Stimulated activated naive B cell treated with anti-CD40 and anti-IgM and Interleukin-4, amounts not matched to agents 10 μg/mL and 1 μg/mL and 100 μg/mL, for 72 hours (primary cell): ENCODE data around the gene CDH13.

Experiments used
- ATAC-seq, 2 donors: fragments of 150-1000 bp; cut with Tn5 transposase; replicated peaks; 2 replicates each; pipeline ENCODE4 v1.10.0; 2021; ENCODE audit warnings: moderate library complexity in 1 of 2
- DNase-seq: peaks from one replicate; pipeline ENCODE4 v3.0.0; 2021
- H3K27ac Mint-ChIP-seq: one replicate; pipeline ENCODE4 v1.8.0; 2022; ENCODE audit warnings: mild to moderate bottlenecking, mixed read lengths
- H3K27me3 Mint-ChIP-seq, 2 donors: one replicate each; pipeline ENCODE4 v1.8.0; 2022; ENCODE audit warnings: mixed read lengths in 2 of 2
- H3K36me3 Mint-ChIP-seq, 2 donors: one replicate each; pipeline ENCODE4 v1.8.0; 2022; ENCODE audit warnings: mixed read lengths in 2 of 2, mild to moderate bottlenecking in 1 of 2
- H3K4me1 Mint-ChIP-seq, 2 donors: one replicate each; pipeline ENCODE4 v1.8.0; 2022; ENCODE audit warnings: mixed read lengths in 2 of 2, mild to moderate bottlenecking in 1 of 2
- H3K4me3 Mint-ChIP-seq, 2 donors: one replicate each; pipeline ENCODE4 v1.8.0; 2022; ENCODE audit warnings: mild to moderate bottlenecking in 2 of 2, mixed read lengths in 2 of 2, moderate library complexity in 1 of 2
- H3K9me3 Mint-ChIP-seq, 2 donors: one replicate each; pipeline ENCODE4 v1.8.0; 2022; ENCODE audit warnings: mixed read lengths in 2 of 2, mild to moderate bottlenecking in 1 of 2

Gene CDH13

DNA sequence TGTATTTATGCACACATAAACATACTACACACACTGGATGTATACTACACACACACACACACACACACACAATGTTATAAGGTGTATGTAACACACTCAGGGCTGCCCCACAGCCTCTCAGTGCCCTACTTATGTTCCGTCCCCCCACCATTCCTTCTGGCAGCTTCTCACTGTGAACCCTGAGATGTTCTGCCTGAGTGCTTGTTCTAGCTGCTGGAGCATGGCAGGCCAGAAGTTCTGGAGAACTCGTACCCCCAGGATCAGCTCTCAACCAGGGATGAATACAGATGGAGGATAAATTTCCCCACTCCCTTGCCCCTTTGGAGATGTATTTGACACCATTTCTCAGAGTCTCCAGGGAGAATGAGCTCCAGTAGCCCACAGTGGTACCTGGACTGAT, 76.4 kb downstream of the CDH13 start:
- Mint-ChIP-seq H3K27me3 (peaks cover 15 to 22% of the 10 kb centered on the region in 2 donors), H3K4me3 (no peak overlapping the region), H3K9me3 (no peaks in the 10 kb centered on the region), H3K4me1 (peaks cover 0 to 2% of the 10 kb centered on the region in 2 donors), H3K36me3 (no peaks in the 10 kb centered on the region), H3K27ac (no peak overlapping the region)
- ATAC-seq (no peak), DNase-seq (no peak)

DNA sequence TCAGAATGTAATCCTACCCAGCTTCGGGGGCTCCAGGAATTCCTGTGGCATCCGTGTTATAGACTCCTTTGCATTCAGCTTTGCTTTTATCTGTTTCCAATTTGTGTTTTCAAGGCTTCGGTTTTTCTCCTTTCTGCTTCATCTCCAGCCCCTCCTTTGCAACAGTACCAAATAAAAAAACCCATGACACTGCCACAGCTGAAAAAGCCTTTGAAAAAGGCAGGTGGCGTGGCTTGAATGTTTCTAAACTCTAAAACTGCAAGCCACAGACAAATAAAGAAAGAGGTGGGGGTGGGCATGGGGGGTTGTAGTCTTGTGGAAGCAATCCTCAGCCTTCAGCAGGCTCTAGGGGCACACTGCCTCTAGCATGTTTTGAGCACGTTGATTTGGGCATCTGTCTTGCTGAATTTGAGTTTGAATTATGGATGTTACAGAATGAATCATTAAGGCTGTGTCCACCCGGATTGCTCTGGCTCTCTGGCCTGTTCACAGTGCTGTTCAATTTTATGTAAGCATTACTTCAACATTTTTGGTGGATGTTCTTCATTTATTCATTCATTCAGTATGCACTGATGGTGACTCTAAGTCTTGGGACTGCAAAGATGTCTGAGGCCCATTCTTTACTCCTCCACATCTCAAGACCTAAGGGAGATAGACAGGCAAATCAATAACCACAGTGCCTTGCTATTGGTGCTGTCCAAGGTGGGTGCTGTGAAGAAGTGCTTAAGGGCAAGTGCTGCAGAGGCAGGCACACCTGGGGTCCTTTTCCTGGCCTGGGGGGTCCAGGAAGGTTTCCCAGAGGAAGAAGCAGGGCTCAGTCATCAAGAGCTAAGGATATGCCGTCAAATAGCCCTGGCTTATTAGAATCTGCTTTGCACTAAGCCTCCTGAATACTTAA, 77.4 kb downstream of the CDH13 start:
- H3K27me3 Mint-ChIP-seq: peaks cover 12 to 22% of the 10 kb centered on the region in 2 donors
- H3K9me3 Mint-ChIP-seq: no peaks in the 10 kb centered on the region
- H3K36me3 Mint-ChIP-seq: no peaks in the 10 kb centered on the region
- H3K4me3 Mint-ChIP-seq: no peak overlapping the region
- peaks cover 0 to 2% of the 10 kb centered on the region in 2 donors for H3K4me1 Mint-ChIP-seq
- no peak overlapping the region for H3K27ac Mint-ChIP-seq
- DNase-seq (no peak), ATAC-seq (no peak)

DNA sequence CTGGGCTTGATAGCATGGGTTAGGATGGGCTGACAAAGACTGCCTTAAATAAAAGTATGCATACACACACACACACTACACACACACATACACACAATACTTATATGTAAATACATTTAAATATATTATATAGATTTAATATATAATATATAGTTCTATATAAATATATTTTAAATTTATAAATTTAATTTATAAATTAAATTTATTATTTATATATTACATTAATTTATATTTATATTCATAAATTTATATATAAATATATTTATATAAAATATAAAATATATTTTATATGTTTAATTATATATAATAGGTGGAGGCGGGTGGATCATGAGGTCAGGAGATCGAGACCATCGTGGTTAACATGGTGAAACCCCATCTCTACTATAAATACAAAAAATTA, 83.2 kb downstream of the CDH13 start:
- no peaks in the 10 kb centered on the region for H3K9me3 Mint-ChIP-seq
- ATAC-seq: no peak
- H3K36me3 Mint-ChIP-seq: no peaks in the 10 kb centered on the region
- no peaks in the 10 kb centered on the region for H3K4me1 Mint-ChIP-seq
- H3K4me3 Mint-ChIP-seq: no peak overlapping the region
- H3K27ac Mint-ChIP-seq: no peak overlapping the region
- DNase-seq: no peak
- peaks cover 0 to 8% of the 10 kb centered on the region in 2 donors for H3K27me3 Mint-ChIP-seq

DNA sequence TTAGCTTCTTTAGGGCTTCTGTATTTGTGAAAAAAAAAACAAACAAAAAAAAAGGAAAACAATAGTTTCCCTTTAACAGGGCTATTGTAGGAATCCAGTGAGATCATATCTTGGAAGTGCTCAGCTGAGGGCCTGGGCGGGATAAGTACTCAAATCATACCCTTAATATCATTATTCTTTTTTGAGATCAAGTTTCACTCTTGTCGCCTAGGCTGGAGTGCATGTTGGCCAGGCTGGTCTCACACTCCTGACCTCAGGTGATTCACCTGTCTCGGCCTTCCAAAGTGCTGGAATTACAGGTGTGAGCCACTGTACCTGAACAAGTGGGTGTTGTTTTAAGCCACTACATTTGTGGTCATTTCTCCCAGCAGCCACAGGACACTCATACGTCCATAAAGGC, 87.0 kb downstream of the CDH13 start:
- no peak overlapping the region for H3K27ac Mint-ChIP-seq
- H3K4me1 Mint-ChIP-seq: no peaks in the 10 kb centered on the region
- H3K36me3 Mint-ChIP-seq: peaks cover 1 to 3% of the 10 kb centered on the region in 2 donors
- no peak overlapping the region for H3K4me3 Mint-ChIP-seq
- peaks cover 0 to 5% of the 10 kb centered on the region in 2 donors for H3K27me3 Mint-ChIP-seq
- H3K9me3 Mint-ChIP-seq: peaks cover 0 to 4% of the 10 kb centered on the region in 2 donors
- DNase-seq: no peak
- no peak for ATAC-seq

DNA sequence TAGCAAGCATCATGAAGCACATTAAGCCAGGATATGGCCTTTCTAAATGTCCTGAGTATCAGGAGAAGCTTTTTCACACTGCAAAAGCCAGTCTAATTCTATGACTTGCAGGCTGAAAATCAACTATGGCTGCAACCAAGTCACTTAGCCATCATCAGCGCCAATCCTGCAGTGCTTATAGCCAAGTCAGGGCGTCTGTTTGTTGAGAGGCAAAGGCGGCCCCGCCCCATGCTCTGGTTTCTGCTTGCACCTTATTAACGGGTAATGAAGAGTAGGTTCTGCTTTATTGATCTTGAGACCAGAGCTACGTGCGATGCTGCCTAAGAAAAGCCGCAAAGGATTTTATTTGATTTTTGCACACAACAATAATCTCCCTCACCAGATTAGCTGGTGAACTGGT, 88.4 kb downstream of the CDH13 start:
- Mint-ChIP-seq H3K27ac (no peak overlapping the region), H3K27me3 (peaks cover 0 to 5% of the 10 kb centered on the region in 2 donors), H3K36me3 (peaks cover 1 to 3% of the 10 kb centered on the region in 2 donors), H3K4me3 (no peak overlapping the region), H3K9me3 (peaks cover 0 to 4% of the 10 kb centered on the region in 2 donors), H3K4me1 (no peaks in the 10 kb centered on the region)
- ATAC-seq: no peak
- no peak for DNase-seq

DNA sequence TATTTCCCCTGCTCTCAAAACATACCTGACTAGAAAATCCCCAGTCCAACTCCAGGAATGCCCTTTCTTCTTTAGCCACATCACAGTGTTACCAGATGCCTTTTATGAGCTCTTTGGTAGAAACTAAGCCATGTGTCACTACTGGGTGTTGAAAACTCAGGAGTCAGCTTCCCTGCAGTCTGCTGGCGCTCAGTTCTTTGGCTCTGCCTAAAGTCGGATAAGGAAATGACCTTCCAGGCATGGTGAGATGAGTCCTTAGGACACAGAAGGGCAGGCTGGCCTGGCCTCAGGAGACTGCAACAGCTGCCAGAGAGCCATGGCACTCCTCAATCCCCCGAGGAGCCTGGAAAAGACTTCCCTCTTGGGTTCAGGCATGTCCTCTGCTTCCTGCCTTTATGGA, 89.1 kb downstream of the CDH13 start:
- Mint-ChIP-seq H3K4me3 (no peak overlapping the region), H3K36me3 (peaks cover 1 to 3% of the 10 kb centered on the region in 2 donors), H3K27ac (no peak overlapping the region), H3K9me3 (peaks cover 0 to 4% of the 10 kb centered on the region in 2 donors), H3K27me3 (peaks cover 0 to 5% of the 10 kb centered on the region in 2 donors), H3K4me1 (no peaks in the 10 kb centered on the region)
- no peak for ATAC-seq
- DNase-seq: no peak

DNA sequence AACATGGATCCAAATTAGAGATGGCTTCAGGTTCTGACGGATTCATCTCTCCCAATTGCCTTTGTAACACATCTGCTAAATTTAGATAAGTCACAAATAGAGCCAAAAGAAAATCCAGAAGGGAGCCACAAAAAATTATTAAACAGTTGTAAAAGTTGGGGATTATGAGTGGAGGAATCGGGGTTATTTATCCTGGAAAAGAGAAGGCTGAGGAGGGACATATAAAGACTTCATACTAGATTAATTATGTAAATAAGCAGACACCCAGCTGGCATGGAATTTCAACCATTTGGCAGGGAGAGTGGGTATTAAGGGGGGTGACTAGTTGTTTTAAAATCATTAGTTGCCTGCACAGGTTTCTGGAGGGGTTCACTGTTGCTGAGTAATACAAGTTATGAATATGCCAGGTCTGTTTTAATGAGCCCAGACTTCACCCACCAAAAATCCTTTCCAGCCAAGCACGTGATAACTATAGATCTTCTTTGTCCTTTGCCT, 89.6 kb downstream of the CDH13 start:
- Mint-ChIP-seq H3K27ac (no peak overlapping the region), H3K4me1 (no peaks in the 10 kb centered on the region), H3K27me3 (peaks cover 0 to 5% of the 10 kb centered on the region in 2 donors), H3K9me3 (peaks cover 0 to 4% of the 10 kb centered on the region in 2 donors), H3K36me3 (peaks cover 1 to 3% of the 10 kb centered on the region in 2 donors), H3K4me3 (no peak overlapping the region)
- ATAC-seq: no peak
- DNase-seq: no peak

DNA sequence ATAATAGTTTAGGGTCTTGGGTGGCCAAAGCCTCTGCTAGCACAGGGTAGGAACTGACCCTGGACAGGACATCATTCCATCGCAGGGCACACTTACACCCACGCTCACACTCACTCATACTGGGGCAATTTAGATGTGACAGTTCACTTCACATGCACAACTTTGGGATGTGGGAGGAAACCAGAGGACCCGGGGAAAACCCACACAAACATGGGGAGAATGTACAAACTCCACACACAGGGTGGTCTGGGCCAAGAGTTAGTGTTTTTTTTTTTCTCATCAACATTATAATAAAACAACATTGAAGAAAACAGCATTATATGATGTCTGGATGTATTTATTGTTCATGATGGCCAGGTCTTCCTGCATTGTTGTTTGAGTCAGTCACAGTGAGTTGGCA, 93.6 kb downstream of the CDH13 start:
- H3K36me3 Mint-ChIP-seq: peaks cover 1 to 3% of the 10 kb centered on the region in 2 donors

DNA sequence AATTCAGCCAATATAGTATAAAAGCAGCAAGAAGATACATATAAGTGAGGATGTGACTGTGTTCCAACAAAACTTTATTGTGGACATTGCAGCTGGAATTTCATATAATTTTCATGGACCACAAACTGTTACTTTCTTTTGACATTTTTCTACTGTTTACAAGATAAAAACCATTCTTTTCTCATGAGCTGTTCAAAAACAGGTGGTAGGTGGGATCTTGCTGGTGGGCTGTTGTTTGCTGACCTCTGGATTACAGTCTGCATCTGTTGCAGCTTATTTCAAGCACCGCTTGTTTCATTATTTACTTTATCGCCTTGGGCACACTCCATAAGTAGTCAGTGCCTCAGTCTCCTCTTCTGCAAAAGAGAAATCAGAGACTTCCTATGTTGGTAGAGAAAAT, 99.5 kb downstream of the CDH13 start:
- Mint-ChIP-seq H3K4me1 (peaks cover 4 to 8% of the 10 kb centered on the region in 2 donors), H3K9me3 (peaks cover 6% of the 10 kb centered on the region in 2 donors), H3K27me3 (no peaks in the 10 kb centered on the region), H3K4me3 (no peak overlapping the region), H3K27ac (no peak overlapping the region), H3K36me3 (no peaks in the 10 kb centered on the region)
- DNase-seq (no peak), ATAC-seq (no peak)

More for the DNA sequence above, 93.6 kb downstream of the CDH13 start:
- no peak overlapping the region for H3K27ac Mint-ChIP-seq
- H3K9me3 Mint-ChIP-seq: peaks cover 0 to 4% of the 10 kb centered on the region in 2 donors
- no peak for DNase-seq
- H3K27me3 Mint-ChIP-seq: peaks cover 0 to 5% of the 10 kb centered on the region in 2 donors
- no peaks in the 10 kb centered on the region for H3K4me1 Mint-ChIP-seq
- H3K4me3 Mint-ChIP-seq: no peak overlapping the region
- no peak for ATAC-seq

DNA sequence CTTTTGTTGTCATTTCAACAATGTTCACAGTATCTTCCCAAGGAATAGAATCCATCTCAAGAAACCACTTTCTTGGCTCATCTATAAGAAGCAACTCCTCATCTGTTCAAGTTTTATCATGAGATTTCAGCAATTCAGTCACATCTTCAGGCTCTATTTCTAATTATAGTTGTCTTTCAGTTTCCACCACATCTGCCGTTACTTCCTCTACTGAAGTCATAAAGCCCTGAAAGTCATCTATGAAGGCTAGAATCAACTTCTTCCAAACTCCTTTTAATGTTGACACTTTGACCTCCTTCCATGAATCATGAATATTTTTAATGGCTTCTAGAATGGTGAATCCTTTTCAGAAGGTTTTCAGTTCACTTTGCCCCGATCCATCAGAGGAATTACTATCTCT, 102.1 kb downstream of the CDH13 start:
- H3K36me3 Mint-ChIP-seq: no peaks in the 10 kb centered on the region
- peaks cover 5 to 7% of the 10 kb centered on the region in 2 donors for H3K27me3 Mint-ChIP-seq
- peaks cover 6% of the 10 kb centered on the region in 2 donors for H3K9me3 Mint-ChIP-seq
- ATAC-seq (peak; percentile 49 to 67), DNase-seq (no peak)
- H3K4me3 Mint-ChIP-seq: no peak overlapping the region
- peaks cover 4 to 8% of the 10 kb centered on the region in 2 donors for H3K4me1 Mint-ChIP-seq
- no peak overlapping the region for H3K27ac Mint-ChIP-seq

DNA sequence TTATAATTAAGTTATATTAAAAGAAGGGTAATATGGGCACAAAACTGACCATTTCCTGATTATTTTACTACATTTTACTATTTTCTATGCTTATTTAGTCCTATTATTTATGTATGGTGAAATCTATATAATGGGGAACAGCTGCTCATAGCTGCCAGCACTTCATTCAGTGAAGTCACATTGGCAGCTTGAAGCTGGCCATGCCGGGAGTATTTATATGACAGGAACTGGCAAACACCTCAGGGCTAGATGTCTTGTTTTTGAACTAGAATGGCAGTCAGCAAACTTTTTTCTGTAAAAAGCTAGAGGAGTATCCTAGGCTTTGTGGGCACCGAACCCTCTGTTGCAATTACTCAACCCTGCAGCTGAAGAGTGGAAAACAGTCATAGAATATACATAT, 104.1 kb downstream of the CDH13 start:
- no peak overlapping the region for H3K4me3 Mint-ChIP-seq
- no peaks in the 10 kb centered on the region for H3K36me3 Mint-ChIP-seq
- ATAC-seq: no peak
- H3K27me3 Mint-ChIP-seq: peaks cover 5 to 8% of the 10 kb centered on the region in 2 donors
- DNase-seq: no peak
- peaks cover 6 to 8% of the 10 kb centered on the region in 2 donors for H3K4me1 Mint-ChIP-seq
- peaks cover 6% of the 10 kb centered on the region in 2 donors for H3K9me3 Mint-ChIP-seq
- no peak overlapping the region for H3K27ac Mint-ChIP-seq

DNA sequence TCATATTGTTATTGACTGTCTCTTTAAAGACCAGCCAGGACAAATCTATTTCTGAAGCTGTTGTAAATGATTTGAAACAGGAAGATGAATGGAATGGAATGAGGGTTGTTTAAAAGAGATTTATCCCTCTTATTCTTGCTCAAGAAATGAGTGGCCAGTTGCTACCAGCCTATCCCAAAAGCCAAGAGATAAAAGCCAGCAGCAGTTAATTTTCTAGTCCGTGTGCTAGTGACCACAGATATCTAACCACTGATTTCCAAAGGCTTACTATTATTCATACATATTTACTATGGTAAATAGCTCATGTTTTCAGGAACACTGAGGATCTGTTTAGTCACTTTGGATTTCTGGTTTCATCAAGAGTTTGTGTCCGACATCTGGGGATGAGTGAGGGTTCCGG, 105.7 kb downstream of the CDH13 start:
- no peak for DNase-seq

DNA sequence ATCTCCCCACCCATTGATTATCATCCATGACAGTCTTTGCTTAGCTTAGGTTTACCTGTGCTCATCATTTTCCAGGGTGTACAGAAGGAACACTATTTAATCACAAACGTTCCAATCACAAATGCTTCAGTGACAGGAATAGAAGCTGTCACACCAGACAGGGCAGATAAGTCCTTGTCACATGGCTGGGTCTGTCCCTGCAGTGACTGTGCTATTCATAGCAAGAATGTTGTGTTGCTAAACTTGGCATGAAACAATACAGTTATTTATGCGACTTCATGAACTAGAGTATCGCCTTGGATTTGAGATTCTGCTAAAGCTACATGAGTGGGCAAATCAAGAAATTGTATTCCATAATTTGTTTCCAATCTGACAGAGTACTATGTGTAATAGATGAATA, 108.4 kb downstream of the CDH13 start:
- H3K4me3 Mint-ChIP-seq: no peak overlapping the region
- H3K27me3 Mint-ChIP-seq: peaks cover 5 to 12% of the 10 kb centered on the region in 2 donors
- H3K27ac Mint-ChIP-seq: no peak overlapping the region
- ATAC-seq: peak in 1 of 2 donors; percentile 88
- peaks cover 0 to 3% of the 10 kb centered on the region in 2 donors for H3K4me1 Mint-ChIP-seq
- no peaks in the 10 kb centered on the region for H3K36me3 Mint-ChIP-seq
- DNase-seq: no peak
- H3K9me3 Mint-ChIP-seq: peaks cover 0 to 1% of the 10 kb centered on the region in 2 donors

More for the DNA sequence above, 105.7 kb downstream of the CDH13 start:
- H3K36me3 Mint-ChIP-seq: no peaks in the 10 kb centered on the region
- no peak overlapping the region for H3K27ac Mint-ChIP-seq
- H3K4me1 Mint-ChIP-seq: peaks cover 8% of the 10 kb centered on the region in 2 donors
- H3K27me3 Mint-ChIP-seq: peaks cover 5 to 8% of the 10 kb centered on the region in 2 donors
- no peak overlapping the region for H3K4me3 Mint-ChIP-seq
- peaks cover 6% of the 10 kb centered on the region in 2 donors for H3K9me3 Mint-ChIP-seq
- ATAC-seq: no peak

DNA sequence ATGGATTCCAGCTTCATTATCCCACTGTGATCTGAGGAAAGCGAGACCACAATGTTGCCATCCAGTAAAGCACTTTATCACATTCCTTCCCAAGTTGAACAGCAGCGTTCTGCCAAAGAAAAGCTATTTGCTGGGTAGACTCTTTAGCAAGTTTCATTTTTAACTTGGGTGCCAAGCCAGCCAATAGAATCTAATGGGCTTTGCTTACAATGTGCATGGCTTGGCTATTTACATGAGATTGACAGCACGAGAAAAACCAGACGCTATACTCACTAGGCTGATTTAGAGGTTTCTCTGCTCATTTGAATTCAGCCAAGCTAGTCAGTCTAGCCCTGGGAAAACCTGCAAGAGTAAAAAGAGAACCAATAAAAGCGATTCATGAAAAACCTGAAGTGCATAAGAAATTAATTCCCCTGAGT, 108.9 kb downstream of the CDH13 start:
- peaks cover 9 to 12% of the 10 kb centered on the region in 2 donors for H3K27me3 Mint-ChIP-seq
- DNase-seq (no peak), ATAC-seq (peak in 1 of 2 donors; percentile 77)
- peaks cover 0 to 3% of the 10 kb centered on the region in 2 donors for H3K4me1 Mint-ChIP-seq
- H3K9me3 Mint-ChIP-seq: no peaks in the 10 kb centered on the region
- no peak overlapping the region for H3K27ac Mint-ChIP-seq
- no peaks in the 10 kb centered on the region for H3K36me3 Mint-ChIP-seq
- H3K4me3 Mint-ChIP-seq: no peak overlapping the region

DNA sequence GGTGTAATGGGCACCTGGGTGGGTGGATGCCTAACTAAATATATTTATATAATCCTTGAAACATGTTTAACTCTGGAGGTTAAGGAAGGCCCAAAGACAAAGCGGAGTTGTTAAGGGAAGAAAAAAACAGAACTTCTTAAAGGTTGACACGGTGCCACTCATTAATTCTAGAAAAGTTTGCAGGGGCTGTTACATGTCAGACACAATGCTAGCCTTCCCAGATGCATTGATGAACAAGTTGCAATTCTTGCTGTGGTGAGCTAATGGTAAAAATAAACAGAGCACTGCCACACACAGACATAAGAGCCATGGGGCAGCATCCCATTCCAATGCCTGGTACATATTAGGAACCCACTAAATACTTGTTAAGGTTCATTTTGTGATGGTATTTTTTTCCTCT, 109.5 kb downstream of the CDH13 start:
- Mint-ChIP-seq H3K27ac (no peak overlapping the region), H3K36me3 (no peaks in the 10 kb centered on the region), H3K4me1 (peaks cover 0 to 3% of the 10 kb centered on the region in 2 donors), H3K9me3 (no peaks in the 10 kb centered on the region), H3K27me3 (peaks cover 13 to 15% of the 10 kb centered on the region in 2 donors), H3K4me3 (no peak overlapping the region)
- ATAC-seq: no peak
- no peak for DNase-seq
